Renal pelvis (tissue), 12 donors: ENCODE results near the gene CTAGE15. TPM values are rescaled to one million over a fixed set of nuclear protein-coding genes. Genes with fewer than 3 reads are reported as not detected.
"Not testable (repeated sequence)": the region's sequence is repeated elsewhere in the genome, so short reads cannot be mapped to it uniquely, and the experiment has no call there.

Source experiments
- DNase-seq: peaks from one replicate; pipeline ENCODE4 v3.0.0-alpha.2; 2013
- long read RNA-seq, 16 experiments: transcript quantifications; one replicate each; lab custom pipeline, GENCODE V29; 2026
- polyA plus RNA-seq, 3 donors: library from polyadenylated mRNA; unstranded; fragments of 120-200 nt; gene quantifications; one replicate each; pipeline ENCODE4 v1.2.1, GENCODE V29; 2013; ENCODE audit not compliant: insufficient read length in 3 of 3

The CTAGE15 gene, protein sequence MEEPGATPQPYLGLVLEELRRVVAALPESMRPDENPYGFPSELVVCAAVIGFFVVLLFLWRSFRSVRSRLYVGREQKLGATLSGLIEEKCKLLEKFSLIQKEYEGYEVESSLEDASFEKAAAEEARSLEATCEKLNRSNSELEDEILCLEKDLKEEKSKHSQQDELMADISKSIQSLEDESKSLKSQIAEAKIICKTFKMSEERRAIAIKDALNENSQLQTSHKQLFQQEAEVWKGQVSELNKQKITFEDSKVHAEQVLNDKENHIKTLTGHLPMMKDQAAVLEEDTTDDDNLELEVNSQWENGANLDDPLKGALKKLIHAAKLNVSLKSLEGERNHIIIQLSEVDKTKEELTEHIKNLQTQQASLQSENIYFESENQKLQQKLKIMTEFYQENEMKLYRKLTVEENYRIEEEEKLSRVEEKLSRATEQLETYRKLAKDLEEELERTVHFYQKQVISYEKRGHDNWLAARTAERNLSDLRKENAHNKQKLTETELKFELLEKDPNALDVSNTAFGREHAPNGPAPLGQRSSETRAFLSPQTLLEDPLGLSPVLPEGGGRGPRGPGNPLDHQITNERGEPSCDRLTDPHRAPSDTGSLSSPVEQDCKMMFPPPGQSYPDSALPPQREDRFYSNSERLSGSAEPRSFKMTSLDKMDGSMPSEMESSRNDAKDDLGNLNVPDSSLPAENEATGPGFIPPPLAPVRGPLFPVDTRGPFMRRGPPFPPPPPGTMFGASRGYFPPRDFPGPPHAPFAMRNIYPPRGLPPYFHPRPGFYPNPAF
- 1 to 10 TPM in 2 of 3 donors, under 1 TPM in 1; 0.74 to 1.6 (median 1.1) TPM for polyA plus RNA-seq
- long read RNA-seq, donor 1: 0 reads
- long read RNA-seq, donor 2: 0 reads
- long read RNA-seq, donor 3: 0 reads
- long read RNA-seq, donor 4: 0 reads
- long read RNA-seq, donor 5: 0 reads
- long read RNA-seq, donor 6: 0 reads
- long read RNA-seq, donor 7: 0 reads
- long read RNA-seq, donor 8: 0 reads
- long read RNA-seq, donor 9: 0 reads
- long read RNA-seq, donor 10: 0 reads
- long read RNA-seq, donor 11: 0 reads
- long read RNA-seq, donor 12: 0 reads
- long read RNA-seq, donor 13: 0 reads
- long read RNA-seq, donor 14: 0 reads
- long read RNA-seq, donor 15: 0 reads
- long read RNA-seq, donor 16: 0 reads

DNA sequence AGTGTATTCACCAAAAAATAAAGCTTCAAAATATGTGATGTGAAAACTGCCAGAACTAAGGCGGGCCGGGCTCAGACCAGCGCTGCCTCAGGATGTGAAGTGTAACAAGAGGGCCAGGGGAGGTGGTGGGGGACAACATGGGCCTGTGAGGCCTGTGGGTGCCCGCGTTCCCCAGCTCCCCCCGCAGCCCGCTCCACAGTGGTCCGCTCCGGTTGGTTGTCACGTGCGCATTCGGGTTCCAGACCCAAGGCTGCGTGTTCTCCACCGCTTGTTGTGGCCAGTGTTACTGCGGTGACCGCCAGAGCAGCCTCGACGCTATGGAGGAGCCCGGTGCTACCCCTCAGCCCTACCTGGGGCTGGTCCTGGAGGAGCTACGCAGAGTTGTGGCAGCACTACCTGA, at the start of gene CTAGE15:
CTAGE15 (plus strand) TSS at position 301 of the 400 bp plus-strand sequence; CDS start at position 318, 17 bp downstream.
- DNase-seq: not testable (repeated sequence)

DNA sequence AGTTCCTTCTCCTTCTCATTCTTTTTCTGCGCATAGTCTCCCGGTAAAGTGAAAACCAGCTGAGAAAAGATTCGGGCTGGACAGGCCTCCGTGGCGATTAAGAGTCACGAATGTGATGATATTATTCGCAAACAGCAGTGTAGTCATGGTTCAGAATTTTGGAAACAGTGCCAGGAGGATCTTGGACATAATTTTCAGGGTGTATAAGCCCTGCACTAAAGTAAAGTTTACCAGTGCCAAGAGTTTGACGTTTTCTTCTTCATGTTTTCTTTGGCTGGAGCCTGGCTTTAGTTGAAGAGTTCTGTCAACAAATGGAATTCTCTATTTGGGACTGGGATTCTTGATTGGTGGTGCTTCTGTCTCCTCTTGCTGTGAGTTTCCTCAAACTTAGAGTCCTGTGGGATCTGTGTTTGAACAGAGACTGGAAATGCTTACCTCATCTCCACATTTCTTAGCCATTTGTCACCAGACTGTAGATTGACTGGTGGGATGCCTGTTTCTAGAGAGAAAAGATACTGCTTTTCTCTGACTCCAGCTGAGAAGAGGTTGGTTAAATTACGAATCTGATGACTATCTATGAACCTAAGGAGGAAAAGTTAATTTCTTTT, 49.2 kb upstream of the CTAGE15 start:
- not testable (repeated sequence) for DNase-seq

DNA sequence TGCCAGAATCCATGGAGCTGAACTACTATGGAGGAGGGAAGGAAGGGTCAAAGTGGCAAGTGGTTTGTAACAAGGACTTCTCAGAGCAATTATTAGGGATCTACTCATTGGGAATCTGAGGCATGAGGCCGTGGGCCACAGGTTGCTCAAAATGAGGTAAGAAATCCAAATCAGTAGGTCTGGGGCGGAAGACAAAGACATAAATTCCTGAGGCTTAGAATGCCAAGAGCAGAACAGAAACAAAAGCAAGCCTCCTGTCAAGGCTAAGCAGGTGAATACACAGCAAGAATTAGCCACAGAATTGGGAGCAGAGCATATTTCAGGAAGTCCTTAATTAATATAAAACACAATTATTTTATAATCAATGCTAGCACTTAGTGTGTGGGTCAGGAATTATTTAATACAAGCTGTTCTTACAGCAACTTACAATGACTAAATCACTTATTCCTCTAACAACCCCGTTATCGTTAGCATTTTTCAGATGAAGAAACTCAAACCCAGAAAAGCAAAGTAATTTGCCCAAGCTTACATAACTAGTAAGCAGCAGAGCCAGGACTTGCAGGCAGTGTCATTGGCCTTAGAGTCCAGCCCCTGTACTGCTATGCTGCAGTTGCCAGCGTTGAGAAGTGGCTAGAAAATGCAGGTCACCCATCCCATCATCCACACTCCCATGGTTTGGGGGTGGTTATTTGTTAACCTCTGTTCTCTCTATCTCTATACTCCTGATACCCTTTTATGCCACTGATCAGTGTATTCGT, 40.3 kb upstream of the CTAGE15 start:
- DNase-seq: not testable (repeated sequence)

DNA sequence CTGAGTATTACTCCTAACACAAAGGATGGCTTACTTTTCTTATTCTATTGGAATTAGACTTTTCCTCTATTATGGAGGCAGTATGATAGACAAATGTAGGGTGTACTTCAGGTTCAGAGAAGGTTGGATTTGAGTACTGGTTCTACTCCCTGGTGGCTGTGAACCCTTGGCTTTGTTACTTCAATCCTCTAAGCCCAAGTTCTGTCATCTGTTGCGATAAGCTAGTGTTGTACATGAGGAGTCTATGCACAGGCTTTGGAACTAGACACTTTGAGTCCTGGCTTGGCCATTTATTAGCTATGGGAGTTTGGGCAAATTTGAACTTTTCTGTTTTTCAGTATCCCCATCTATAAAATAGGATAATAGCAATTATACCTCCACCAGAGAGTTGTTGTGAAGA, 39.7 kb upstream of the CTAGE15 start:
- not testable (repeated sequence) for DNase-seq

DNA sequence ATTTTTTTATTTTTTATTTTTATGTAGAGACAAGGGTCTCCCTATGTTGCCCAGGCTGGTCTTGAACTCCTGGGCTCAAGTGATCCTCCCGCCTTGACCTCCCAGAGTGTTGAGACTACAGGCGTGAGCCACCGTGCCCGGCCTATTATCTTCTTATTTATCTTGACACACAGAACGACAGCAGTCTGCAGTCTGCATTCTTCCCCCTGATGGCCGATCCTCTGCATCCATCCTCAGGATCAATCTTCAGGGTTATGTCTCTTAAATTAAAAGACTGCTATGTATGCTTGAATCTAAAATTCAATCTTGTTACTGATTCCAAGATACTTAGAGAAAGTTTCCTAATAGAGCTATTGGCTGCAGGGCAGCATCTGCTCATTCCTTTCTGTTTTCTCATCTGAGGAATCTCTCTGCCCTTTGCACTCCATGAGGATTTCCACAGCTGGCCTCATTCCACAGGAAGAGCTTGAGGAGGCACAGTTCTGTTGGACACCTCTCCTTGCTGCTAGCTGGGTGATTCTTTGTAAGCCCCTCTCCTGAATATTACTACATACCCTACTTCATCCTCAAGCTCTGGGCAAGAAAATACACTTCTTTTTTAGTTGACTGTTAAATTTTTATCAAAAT, 38.3 kb upstream of the CTAGE15 start:
- not testable (repeated sequence) for DNase-seq

DNA sequence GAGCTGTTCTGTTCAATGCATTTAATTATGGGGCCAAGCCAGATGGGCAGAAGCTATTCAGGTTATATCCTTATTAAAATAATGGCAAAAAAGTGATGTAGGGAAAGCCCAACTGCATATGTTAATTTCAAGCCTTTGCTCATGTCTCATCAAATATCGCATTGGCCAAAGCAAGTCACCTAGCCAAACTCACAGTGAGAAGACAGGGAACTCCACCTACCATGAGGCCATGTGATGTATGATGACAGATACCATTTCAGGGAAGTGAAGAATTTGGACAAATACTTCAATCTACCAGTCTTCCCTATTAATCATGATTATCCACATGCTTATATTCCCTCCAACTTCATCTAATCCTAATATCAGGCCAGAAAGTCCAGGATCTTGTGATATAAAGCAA, 35.2 kb upstream of the CTAGE15 start:
- not testable (repeated sequence) for DNase-seq

DNA sequence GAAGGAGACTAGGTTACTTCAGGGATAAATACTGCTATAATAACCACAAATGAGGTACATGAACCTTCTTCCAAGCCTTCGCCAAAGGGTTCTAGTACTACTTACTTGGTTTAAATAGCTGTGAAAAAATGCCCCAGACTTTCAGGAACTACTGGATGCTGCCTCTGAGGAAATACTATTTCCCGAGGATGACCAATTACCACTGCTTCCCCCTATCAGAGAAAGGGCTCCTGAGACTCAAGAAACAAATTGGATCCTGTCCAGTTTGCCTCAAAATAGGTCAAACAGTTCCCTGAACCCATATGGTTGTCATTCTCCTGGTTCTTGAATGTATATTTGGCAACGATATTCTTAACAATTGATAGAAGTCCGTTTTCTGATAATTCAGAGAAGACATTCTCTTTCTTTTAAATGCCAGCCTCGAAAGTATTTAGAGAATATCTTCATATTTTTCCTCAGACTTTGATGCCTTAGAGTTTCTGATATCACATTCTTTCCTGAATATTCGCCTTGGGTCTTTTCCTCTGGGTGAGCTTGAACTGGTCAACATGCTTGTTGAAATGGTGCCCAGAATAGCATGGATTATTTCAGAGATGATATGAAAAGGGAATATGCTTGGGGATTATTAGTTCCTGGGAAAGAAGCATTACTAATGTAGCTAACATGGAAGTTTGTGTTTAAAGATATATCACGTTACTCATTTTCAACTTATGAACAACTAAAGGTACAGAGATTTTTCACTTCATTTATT, 28.1 kb upstream of the CTAGE15 start:
- DNase-seq: not testable (repeated sequence)

DNA sequence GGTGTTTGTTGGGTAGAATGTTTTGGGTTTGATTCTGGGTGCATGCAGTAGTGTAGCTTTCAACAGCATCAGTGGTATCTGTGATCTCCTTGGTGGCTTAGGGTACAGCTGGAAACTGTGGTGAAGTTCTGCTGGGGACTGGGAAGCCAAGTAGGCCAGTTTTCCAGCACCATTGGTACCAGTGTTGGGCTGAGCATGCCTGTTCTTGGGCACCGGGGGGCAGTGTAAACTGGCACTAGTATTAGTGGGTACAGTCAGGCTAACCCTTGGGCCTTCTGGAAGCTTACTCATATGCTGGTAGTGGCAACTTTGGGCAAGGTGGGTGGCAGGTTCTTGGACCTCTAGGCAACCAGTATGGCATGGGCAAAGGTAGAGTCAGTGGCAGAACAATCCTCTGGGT, 15.6 kb upstream of the CTAGE15 start:
- DNase-seq: not testable (repeated sequence)

DNA sequence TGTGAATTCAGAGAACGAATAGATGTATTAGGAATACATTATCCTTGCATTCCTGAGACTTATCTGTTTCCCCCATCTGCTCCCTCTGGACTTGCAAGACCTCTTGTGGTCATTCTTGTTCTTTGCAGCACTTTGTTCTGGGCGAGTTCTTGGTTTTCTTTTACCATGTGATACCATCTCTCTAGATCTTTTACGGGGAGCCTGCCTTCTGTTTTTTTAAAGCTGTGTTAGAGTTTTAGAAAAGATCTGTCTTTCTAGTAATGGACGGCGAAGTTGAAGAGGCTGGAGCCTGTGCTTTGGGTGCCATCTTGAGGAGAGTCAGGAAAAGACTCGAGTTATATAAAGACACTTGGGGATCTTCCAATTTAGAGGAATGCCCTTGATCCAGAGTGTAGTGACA, 8.3 kb upstream of the CTAGE15 start:
- not testable (repeated sequence) for DNase-seq

DNA sequence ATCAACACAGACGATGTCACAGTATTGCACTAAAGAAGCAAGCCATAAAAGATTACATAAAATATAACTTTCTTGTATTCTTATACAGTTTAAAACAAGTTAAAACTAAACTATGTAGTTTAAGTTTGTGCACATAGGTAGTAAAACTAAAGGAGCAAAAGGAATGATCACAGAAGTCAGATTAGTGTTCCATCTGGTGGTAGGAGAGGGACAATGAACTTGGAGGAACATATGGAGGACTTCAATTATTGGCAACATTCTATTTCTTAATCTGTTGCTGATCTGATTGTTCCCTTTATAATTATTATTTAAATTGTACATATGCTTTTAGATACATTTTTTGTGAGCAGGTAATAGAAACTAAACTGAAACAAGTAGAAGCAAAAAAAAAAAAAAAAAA, 5.6 kb upstream of the CTAGE15 start:
- not testable (repeated sequence) for DNase-seq

DNA sequence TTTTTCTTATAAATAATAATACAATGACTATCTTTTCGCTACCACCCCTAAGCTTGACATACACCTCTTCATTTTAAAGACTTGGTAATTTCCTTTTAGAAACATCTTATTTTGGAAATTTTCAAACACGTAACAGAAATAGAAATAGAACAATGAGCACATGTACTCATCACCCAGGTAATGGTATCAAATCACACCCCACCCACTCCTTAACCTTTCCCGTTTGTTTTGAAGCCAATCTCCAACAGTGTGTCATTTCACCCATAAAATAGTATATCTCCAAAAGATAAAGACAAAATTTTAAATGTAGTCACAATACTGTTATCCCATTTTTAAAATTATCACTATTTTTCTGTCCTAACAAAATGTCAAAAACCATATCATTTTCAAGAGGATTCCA, 16.6 kb downstream of the CTAGE15 start:
- not testable (repeated sequence) for DNase-seq

DNA sequence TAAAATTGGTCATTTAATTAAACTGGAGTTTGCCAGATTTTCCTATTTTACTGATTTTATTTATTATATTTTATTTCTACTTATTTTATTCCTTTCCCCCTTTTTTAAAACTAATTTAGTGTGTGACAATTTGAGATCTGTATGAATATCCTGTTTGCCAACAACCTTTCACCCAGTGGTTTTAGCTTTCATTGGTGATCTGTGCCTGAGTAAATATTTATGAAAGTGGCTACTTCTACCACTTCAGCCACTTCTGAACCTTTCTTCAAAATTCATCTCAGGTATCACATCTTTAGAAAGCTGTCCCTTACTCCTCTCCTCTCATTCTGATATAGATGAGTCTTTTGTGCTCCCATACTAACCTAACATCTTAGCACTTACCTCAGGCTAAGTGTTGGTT, 18.3 kb downstream of the CTAGE15 start:
- DNase-seq: not testable (repeated sequence)

DNA sequence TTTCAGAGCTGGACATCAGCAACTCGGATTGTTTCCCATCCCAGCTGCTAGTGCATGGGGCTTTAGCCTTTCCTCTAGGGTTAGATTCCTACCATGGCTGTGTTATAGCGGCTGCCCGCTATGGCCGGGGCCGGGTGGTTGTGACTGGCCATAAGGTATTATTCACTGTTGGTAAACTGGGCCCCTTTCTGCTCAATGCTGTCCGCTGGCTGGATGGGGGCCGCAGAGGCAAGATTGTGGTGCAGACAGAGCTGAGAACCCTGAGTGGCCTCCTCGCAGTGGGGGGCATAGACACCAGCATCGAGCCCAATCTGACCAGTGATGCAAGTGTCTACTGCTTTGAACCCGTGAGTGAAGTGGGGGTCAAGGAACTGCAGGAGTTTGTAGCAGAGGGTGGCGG, 26.5 kb downstream of the CTAGE15 start:
- not testable (repeated sequence) for DNase-seq

DNA sequence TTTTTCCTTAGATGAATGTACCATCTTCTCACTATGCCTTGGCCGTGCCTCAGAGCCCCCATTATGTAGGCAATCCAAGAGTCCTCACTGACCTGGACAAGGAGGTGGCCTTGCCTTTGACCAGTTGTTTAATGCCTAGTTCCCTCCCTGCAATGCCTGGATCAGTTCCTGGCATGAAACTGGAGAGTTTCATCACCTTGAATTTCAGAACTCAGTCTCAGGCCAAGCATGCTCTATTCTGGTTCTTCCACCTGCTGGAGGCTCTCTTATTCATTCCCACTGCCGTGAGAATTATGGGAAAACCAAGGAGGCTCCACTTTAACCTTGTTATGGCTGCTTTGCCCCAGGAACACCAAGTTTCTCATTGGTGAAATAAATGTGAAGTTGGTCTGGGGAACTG, 31.9 kb downstream of the CTAGE15 start:
- DNase-seq: not testable (repeated sequence)

DNA sequence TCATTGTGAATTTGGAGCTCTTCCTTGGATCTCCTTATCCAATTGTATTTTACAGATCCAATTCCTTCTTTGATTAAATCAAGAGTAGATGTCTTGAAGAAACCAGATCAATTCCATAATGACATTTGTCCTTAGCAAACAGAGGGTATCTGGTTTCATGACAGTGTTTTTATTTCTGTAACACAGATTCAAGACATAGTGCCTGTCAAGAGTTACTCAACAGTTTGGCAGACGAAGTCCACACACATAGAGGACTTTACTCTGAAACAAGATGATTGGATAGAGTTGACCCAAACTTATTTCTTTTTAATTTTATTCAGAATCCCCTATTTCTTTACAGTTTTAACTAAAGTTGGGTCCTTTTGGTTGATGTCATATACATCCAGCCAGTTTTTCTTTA, 34.5 kb downstream of the CTAGE15 start:
- not testable (repeated sequence) for DNase-seq

DNA sequence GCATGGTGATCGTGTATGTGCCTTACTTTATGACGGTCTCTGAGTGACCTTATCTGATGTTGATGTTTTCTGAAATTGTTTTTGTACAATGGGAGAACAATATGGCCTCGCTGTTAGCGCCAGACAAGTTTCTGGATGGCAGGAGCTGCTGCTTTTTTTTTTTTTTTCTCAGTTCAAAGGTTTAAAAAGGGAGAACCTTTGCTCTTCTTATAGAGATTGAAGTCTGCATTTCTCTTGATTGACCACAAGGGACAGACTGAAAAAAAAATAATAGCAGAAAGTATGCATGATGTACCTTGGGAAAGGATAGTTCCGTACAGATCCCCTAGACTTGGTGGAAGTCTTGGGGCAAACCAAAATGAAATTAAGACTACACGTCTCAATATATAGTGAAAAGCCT, 43.9 kb downstream of the CTAGE15 start:
- DNase-seq: not testable (repeated sequence)

DNA sequence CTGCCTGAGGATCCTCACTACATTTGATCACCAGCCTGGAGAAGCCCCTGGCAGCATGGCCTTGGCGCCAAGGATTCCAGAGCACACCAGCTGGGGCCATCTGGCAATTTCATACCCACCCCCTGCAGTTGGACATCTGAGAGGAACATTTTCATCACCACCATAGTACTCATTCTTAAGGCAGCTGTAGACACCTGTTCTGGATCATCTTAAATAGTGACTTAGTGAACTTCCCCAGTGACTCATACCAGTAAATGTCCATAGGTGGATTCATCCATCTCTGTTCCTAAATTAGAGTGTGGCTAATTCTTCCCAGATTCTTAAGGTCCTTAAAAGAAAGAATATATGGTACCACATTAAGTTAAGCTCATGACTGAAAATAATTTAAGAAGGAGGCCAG, 45.6 kb downstream of the CTAGE15 start:
- DNase-seq: not testable (repeated sequence)

DNA sequence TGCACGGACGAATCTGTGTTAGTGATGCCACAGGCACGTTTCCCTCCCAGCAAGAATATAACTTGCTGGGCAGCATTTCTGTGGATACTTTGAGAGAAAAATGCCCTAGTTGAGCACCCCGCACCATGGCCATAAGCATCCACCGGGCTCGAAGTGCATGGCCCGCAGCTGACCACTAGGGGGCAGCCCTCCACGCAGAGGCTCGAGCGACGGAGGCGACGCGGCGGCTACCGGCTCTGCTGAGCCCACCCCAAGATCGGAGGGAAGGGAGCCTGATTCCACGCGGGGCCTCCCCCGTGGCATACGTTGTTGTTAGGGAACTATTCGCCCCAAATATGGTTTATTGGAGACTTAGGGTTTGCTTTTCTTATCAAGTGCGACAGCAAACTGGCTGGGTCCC, 48.5 kb downstream of the CTAGE15 start:
- not testable (repeated sequence) for DNase-seq

DNA sequence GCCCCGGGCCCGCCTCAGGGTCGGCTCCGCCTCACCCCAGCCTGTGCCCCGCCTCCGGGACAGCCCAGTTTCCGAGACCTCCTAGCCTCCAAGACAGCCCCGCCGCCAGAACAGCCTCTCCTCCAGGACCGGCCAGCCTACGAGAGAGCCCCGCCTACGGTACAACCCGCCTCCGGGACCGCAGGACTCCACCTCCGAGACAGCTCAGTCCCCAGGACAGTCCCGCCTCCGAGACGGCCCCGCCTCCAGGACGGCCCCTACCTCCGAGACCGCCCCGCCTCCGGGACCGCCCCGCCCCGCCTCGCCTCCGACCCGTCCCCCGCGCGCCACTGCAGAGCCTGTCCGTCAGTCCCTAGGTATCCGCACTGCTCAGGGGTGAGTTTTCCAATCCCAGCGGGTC, 49.0 kb downstream of the CTAGE15 start, which contains the start of gene TCAF2:
TCAF2 (plus strand) TSS at position 329 of the 400 bp plus-strand sequence.
- DNase-seq: not testable (repeated sequence)
